ENCODE measurements around the gene ATP8A1. TPM values are rescaled to one million over a fixed set of nuclear protein-coding genes. Genes with fewer than 3 reads are reported as not detected.

ATP8A1 gene
- total RNA-seq, 4 donors from 2014 or later, result 6.2 to 10.8 (median 7.1) TPM

GRCh38 chr4:42371305-42372252 lies 285.3 kb downstream of the ATP8A1 start:
- H3K27ac ChIP-seq (replicated peaks in 1 of 4), result no peak overlapping the region
- TF ChIP-seq EP300 (IDR thresholded peaks at IDR 0.05) (no peak), CTCF (IDR thresholded peaks at IDR 0.05) (peak; percentile 25 to 50 (median 31))
- WGBS, result 55% methylated on average over 2 of the region's 2 CpGs
- no peak for DNase-seq (ENCODE audit: extremely low spot score)
- H3K36me3 ChIP-seq, result no peaks in the 10 kb centered on the region
- H3K9me3 ChIP-seq, result no peaks in the 10 kb centered on the region
- H3K27me3 ChIP-seq, result no peaks in the 10 kb centered on the region
- intact Hi-C loops (cut with DNase I), result no loop called here
- no peaks in the 10 kb centered on the region for H3K4me1 ChIP-seq
- no peak overlapping the region for H3K4me3 ChIP-seq

DNA sequence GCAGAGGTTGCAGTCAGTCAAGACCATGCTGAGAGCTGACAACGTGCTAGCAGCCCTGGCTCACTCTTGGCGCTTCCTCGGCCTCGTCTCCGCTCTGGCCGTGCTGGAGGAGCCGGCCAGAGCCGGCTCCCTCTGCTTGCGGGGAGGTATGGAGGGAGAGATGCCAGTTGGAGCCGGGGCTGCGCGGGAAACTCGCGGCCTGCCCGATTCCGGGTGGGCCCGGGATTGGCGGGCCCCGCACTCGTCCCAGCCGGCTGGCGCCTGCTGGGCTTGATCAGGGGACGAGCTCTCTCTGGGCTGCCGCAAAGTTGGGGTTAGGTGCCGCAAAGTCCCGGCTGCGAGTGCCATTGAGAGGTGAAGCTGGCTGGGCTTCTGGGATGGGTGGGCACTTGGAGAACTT lies 287.4 kb downstream of the ATP8A1 start:
- no peaks in the 10 kb centered on the region for H3K4me1 ChIP-seq
- no peaks in the 10 kb centered on the region for H3K27me3 ChIP-seq
- H3K4me3 ChIP-seq, result no peak overlapping the region
- WGBS, result 90% methylated on average over 22 of the region's 27 CpGs
- TF ChIP-seq EP300 (IDR thresholded peaks at IDR 0.05) (no peak), POLR2A (IDR thresholded peaks at IDR 0.05; ENCODE audit: low read depth) (no peak), CTCF (IDR thresholded peaks at IDR 0.05) (no peak), POLR2AphosphoS5 (IDR thresholded peaks at IDR 0.05) (no peak)
- intact Hi-C loops (cut with DNase I), result no loop called here
- H3K9me3 ChIP-seq, result no peaks in the 10 kb centered on the region
- no peaks in the 10 kb centered on the region for H3K36me3 ChIP-seq
- DNase-seq (ENCODE audit: extremely low spot score), result no peak
- H3K27ac ChIP-seq (replicated peaks in 1 of 4), result no peak overlapping the region

GRCh38 chr4:42366959-42367358 lies 289.9 kb downstream of the ATP8A1 start:
- Histone ChIP-seq H3K9me3 (no peaks in the 10 kb centered on the region), H3K27ac (replicated peaks in 1 of 4) (no peak overlapping the region), H3K27me3 (no peaks in the 10 kb centered on the region), H3K4me1 (no peaks in the 10 kb centered on the region), H3K36me3 (no peaks in the 10 kb centered on the region), H3K4me3 (no peak overlapping the region)
- 71% methylated on average over 1 of the region's 1 CpG for WGBS
- TF ChIP-seq EP300 (IDR thresholded peaks at IDR 0.05), result no peak
- no peak for TF ChIP-seq POLR2AphosphoS5 (IDR thresholded peaks at IDR 0.05)
- no peak for TF ChIP-seq POLR2A (IDR thresholded peaks at IDR 0.05; ENCODE audit: low read depth)
- no peak for TF ChIP-seq CTCF (IDR thresholded peaks at IDR 0.05)
- intact Hi-C loops (cut with DNase I), result no loop called here
- DNase-seq (ENCODE audit: extremely low spot score), result no peak

DNA sequence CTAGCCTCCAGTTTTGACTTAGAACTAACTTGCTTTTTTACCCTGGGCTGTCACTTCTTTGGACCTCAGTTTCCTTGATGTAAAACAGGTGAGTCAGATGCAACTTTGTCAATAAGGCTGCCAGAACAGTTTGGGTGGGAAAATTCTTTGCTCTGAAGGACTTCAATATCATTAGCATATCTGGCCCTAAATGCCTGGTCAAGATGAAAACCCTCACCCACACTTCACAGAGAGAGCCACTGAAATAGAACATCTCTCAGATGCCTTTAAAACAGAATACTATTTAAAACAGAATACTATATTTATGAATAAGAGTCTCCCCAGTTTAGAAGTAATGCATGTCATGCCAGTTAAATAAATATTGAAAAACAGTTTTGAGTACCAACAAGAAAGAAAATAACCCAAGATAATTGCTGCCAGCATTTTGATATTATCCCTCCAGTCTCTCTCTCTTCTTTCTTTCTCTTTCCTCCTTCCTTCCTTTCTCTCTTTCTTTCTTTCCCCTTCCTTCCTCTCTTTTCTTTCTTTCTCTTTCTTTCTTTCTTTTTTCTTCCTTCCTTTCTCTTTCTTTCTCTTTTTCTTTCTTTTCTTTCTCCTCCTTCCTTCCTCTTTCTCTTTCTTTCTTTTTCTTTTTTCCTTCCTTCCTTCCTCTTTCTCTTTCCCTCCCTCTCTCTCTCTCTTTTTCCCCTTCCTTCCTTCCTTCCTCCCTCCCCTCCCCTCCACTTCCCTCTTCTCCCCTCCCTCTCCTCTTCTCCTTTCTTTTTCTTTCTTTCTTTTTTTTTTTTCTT lies 292.4 kb downstream of the ATP8A1 start:
- Histone ChIP-seq H3K27me3 (no peaks in the 10 kb centered on the region), H3K9me3 (no peaks in the 10 kb centered on the region), H3K4me3 (no peak overlapping the region), H3K27ac (replicated peaks in 1 of 4) (no peak overlapping the region), H3K36me3 (no peaks in the 10 kb centered on the region), H3K4me1 (peaks cover 0 to 11% (median 7%) of the 10 kb centered on the region in 4 donors)
- no peak for DNase-seq (ENCODE audit: extremely low spot score)
- no peak for TF ChIP-seq CTCF (IDR thresholded peaks at IDR 0.05)
- TF ChIP-seq POLR2AphosphoS5 (IDR thresholded peaks at IDR 0.05), result no peak
- no peak for TF ChIP-seq POLR2A (IDR thresholded peaks at IDR 0.05; ENCODE audit: low read depth)
- TF ChIP-seq EP300 (IDR thresholded peaks at IDR 0.05), result no peak
- intact Hi-C loops (cut with DNase I), result no loop called here

Measured in esophagus muscularis mucosa (tissue), 4 donors.